ENCODE data around the gene SP8.

DNA sequence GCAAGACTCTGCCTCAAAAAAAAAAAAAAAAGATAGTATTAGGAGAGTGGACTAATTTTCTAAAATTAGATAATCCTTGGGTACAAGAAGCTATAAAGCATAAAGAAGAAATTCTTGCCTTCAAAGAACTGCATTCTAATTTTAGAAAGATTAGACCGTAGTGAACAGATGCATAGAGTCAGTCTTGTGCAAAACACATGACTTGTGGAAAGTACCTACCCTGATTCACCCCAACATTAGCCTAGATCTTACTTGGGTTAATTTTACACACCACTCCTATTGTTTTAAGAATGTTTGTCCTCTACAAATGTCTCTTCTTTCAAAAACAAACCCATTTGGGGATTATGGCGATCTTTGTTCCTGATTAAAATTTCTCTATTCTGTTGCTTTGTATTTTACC, 38.9 kb upstream of the SP8 start:
- TF ChIP-seq, protein P1, sequence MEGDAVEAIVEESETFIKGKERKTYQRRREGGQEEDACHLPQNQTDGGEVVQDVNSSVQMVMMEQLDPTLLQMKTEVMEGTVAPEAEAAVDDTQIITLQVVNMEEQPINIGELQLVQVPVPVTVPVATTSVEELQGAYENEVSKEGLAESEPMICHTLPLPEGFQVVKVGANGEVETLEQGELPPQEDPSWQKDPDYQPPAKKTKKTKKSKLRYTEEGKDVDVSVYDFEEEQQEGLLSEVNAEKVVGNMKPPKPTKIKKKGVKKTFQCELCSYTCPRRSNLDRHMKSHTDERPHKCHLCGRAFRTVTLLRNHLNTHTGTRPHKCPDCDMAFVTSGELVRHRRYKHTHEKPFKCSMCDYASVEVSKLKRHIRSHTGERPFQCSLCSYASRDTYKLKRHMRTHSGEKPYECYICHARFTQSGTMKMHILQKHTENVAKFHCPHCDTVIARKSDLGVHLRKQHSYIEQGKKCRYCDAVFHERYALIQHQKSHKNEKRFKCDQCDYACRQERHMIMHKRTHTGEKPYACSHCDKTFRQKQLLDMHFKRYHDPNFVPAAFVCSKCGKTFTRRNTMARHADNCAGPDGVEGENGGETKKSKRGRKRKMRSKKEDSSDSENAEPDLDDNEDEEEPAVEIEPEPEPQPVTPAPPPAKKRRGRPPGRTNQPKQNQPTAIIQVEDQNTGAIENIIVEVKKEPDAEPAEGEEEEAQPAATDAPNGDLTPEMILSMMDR (IDR thresholded peaks at IDR 0.05; ENCODE audit: insufficient read depth, low read depth, low read length), result no peak
- no peak for TF ChIP-seq EZH2 (IDR thresholded peaks at IDR 0.05; ENCODE audit: insufficient read depth, low read length)

Measured in astrocyte (in vitro differentiated cells and primary cell).